Measurements from ENCODE around the gene PSPC1.

GRCh38 chr13:19674898-19675297 lies 107.8 kb downstream of the PSPC1 start:
- TF ChIP-seq POLR2A (IDR thresholded peaks at IDR 0.05) = no peak
- TF ChIP-seq, protein P1, sequence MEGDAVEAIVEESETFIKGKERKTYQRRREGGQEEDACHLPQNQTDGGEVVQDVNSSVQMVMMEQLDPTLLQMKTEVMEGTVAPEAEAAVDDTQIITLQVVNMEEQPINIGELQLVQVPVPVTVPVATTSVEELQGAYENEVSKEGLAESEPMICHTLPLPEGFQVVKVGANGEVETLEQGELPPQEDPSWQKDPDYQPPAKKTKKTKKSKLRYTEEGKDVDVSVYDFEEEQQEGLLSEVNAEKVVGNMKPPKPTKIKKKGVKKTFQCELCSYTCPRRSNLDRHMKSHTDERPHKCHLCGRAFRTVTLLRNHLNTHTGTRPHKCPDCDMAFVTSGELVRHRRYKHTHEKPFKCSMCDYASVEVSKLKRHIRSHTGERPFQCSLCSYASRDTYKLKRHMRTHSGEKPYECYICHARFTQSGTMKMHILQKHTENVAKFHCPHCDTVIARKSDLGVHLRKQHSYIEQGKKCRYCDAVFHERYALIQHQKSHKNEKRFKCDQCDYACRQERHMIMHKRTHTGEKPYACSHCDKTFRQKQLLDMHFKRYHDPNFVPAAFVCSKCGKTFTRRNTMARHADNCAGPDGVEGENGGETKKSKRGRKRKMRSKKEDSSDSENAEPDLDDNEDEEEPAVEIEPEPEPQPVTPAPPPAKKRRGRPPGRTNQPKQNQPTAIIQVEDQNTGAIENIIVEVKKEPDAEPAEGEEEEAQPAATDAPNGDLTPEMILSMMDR (IDR thresholded peaks at IDR 0.05) = no peak

All from tibial nerve (tissue), 3 donors.